Endometrial microvascular endothelial cells (primary cell): ENCODE measurements around the gene ARHGAP4. TPM values are rescaled to one million over a fixed set of nuclear protein-coding genes. Genes with fewer than 3 reads are reported as not detected.

Experiments used
- in situ Hi-C: cut with HindIII; loops from 2 replicates; pipeline ENCODE4 v1.10.0; 2017; ENCODE audit warnings: low sequenced_read_pairs, low pct_unique_long_range_greater_than_20kb; ENCODE audit errors: inconsistent ontology term
- total RNA-seq: library from RNA; depleted of rRNA; stranded (reverse); fragments of >200 nt; gene quantifications from one replicate; pipeline ENCODE4 v1.2.3, GENCODE V29; 2015; ENCODE audit errors: inconsistent ontology term

The ARHGAP4 gene
- total RNA-seq, 1 donor from 2014 or later, result 15.4 TPM

- in situ Hi-C loops, result no loop called here
Measured at GRCh38 chrX:153887385-153887784, 38.7 kb downstream of the ARHGAP4 start.

GRCh38 chrX:153886915-153887314 is 39.1 kb downstream of the ARHGAP4 start:
- in situ Hi-C loops, result no loop called here

DNA sequence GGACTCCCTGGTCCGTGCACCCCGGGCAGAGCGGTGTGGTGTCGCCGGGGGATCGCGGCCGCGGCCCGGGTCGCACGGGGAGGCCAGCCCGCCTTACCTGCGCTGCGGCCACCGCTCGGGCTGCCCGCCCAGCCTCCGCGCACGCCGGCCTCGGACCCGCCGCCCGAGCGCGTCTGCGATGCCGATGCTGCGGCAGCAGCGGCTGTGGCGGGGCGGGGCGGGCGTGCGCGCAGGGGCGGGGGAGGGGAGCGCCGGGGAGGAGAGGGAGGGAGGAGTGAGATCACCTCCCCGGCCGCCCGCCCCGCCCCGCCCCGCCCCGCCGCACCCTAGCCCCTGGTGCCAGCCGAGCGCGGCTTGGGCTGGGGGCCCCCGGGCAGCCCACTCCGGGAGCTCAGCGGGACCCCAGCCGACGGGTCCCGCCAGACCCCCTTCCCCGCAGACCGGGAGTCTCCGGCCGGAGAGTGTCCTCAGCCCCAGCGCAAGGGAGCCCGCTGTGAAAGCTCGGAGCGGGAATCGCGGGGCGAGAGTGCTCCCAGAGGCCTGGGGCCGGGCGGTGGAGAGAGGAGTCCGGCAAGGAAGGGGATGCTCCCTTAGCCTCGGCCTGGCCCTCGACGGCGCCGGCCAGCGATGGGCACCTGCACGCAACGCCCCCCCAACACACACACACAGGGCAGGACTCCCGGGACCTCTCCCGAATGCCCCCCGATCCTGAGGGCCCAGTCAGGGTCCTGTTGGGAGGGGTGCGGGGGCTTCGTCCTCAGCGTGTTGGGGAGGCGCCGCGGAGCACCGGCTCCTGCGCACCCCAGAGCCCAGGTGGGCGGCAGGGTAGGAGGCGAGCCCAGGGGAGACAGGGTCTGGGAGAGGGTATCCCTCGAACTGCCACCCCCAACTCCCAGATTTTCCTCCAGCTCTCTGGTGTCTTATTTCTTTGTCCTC is 39.8 kb downstream of the ARHGAP4 start, which contains the start of gene L1CAM:
Gene L1CAM, minus strand, starts transcription at position 206 of the 936 bp plus-strand sequence. CDS start 10,337 bp downstream, outside the sequence.
- in situ Hi-C loops, result no loop called here

DNA sequence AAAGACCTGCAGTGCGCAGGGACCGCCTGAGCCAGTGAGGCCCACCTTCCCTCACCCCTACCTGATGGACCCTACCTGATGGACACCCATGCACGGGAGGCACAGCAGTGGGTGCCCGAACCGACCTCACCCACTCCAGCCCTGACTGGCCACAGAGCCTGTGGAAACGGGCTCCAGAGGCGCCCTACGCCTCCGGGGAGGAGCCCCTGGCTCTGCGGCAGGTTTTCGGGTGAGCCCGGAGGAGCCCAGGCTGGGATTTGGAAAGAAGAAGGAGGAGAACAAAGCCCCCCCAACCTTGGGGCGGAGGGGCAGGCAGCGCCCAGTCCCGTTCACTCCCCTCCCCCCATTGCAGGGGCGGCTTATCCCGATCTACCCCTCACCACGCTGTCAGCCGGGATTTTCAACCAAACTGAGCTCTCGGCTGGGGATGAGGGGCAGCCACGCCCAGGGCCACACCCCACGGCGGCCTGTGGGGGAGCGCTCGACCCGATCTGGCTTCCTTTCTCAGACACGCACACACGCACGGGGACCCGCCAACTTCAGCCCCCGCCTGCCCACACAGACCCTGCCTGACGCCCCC is 40.8 kb downstream of the ARHGAP4 start:
- in situ Hi-C loops, result no loop called here

DNA sequence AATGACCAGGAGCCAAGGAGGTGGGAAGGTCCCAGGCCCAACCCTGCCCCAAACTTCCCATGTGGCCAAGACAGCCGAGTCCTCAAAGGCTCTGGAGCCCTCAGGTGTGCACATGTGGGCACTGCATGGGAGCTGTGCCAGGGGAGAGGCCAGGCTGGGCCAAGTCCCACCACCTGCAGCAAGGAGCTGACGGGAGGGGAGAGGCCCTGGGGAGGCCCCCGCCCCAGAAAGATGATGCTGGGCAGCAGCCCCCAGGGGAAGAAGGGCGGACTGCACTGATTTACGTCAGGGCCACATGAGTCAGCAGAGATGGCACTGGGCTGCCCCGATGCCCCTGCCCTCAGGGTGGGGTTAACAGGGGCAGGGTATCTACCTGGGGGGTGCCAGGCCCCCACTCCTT is 41.5 kb downstream of the ARHGAP4 start:
- in situ Hi-C loops, result no loop called here

DNA sequence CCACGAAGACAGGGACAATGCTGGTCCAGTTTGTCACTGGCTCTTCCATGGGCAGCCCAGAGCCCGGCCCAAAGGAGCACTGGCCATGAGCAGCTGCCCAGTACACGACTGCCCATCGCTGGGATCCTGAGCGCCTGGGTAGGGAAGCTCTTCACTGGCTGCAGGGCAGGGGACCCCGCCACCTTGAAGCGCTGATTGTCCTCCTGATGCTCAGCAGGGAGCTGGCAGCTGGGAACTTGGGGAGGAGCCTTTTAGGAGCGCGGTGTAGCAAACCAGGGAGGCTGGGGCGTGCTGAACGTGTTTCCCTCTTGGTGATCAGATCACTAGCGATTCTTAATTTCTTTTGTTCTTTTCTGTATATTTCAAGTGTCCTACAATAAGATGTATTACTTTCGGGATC is 41.9 kb downstream of the ARHGAP4 start:
- in situ Hi-C loops, result no loop called here

- in situ Hi-C loops, result no loop called here
Measured at GRCh38 chrX:153883163-153883843, 42.8 kb downstream of the ARHGAP4 start.

GRCh38 chrX:153882557-153882956 is 43.5 kb downstream of the ARHGAP4 start:
- in situ Hi-C loops, result no loop called here

- in situ Hi-C loops, result no loop called here
Measured at GRCh38 chrX:153882086-153882498, 44.0 kb downstream of the ARHGAP4 start.

GRCh38 chrX:153881281-153881680 is 44.8 kb downstream of the ARHGAP4 start:
- in situ Hi-C loops, result no loop called here

- in situ Hi-C loops, result no loop called here
Measured at GRCh38 chrX:153880440-153880815, 45.6 kb downstream of the ARHGAP4 start.

- in situ Hi-C loops, result no loop called here
Measured at GRCh38 chrX:153879741-153880439, 46.2 kb downstream of the ARHGAP4 start.

GRCh38 chrX:153878969-153879653 is 47.0 kb downstream of the ARHGAP4 start:
- in situ Hi-C loops, result no loop called here

DNA sequence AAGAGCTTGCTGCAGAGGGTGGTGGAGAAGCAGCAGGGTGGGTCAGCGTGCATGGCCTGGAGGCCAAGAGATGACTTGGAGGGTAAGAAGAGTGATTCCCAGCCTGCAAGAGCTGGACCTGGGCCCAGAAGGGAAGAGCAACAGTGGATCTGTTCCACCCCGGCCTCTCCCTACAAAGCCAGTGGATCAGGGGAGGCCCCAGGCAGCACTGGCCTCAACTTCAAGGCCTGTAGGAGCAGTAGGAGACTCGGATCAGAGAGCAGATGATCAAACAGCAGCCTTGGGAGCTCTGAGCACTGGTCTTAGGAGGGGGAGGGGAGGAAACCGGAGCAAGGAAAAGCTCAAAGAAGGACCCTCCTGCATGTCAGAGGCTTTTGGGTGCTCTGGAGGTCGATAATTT is 47.7 kb downstream of the ARHGAP4 start:
- in situ Hi-C loops, result no loop called here

DNA sequence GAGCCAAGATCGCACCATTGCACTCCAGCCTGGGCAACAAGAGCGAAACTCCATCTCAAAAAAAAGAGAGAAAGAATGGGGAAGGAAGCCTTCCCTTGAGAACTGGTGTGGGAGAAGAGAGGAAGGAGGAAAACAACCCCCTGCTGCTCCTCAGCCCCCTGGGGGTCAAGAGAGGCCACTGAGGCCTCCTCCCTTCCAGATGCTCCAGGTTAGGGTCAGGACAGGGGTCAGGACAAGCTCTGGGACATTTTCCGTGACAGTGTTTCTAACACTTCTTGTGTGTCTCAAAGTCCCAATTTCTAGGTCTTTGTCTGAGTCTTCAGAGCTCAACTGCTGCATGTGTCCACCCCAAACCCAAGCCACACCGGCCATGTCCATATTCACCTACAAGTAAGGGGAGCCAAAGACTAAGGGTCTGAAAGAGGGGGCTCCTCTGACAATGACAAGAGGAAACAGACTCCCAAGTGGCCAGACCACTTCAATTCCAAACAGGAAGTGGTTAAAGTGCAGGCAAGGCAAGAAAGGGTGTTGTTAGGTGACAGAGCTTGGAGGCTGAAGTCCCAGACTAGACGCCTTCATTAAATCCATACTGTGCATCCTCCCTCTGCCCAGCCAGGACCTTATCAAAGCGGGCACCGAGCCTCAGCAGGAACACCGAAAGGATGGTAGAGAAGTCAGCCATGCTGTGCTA is 48.3 kb downstream of the ARHGAP4 start:
- in situ Hi-C loops, result no loop called here

DNA sequence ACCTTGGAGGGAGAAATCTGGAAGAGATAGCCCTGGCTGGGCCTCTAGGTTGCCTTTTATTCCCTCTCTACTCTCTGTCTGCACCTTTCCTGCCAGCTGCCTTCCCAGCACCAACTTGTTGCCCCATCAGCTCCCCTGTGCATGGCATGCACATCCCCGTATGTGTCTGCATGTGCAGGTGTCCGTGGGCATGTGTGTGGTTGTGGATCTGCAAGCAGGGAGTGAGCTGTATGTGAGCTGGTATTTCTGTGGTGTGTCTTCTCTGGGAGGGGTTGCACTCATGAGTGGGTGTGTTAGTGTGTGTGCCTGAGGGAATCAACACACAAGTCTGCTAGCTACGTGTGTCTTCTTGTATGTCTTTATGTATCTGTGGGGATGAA is 50.0 kb downstream of the ARHGAP4 start:
- in situ Hi-C loops, result no loop called here

DNA sequence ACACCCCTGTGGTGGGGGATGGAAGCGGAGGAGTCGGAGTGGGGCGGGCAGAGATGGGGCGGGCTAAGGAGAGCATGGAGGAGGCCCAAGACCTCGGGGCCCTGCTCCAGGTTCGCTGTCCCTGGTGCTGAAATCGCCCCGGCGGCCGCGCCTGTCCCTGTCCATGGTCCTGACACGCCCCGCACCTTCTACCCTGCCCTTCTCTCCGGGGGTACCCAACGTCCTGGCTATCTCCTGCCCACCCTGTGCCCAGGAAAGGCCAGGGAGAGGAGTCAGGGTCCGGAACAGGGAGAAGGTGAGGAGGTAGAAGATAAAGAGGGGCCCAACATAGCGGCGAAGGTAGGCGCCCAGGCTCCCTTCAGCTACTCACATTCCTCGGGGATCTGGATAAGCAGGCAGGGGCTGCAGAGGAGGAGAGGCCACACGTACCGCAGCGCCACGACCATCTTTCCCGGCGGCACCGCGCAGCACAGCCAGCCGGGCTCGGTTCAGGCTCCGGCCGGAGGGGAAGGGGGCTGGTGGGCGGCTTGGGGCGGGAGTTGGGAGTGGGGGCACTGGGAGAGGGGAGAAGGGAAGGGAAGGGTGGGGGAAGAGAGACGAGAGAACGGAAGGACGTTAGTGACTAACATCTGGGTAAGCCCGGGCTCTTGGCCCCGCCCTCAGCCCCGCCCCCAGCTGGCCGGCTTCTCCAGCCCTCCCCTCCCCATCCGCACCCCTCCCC is 50.5 kb downstream of the ARHGAP4 start:
- in situ Hi-C loops, result no loop called here
